ENCODE data around the gene LIN52.

LIN52 gene

DNA sequence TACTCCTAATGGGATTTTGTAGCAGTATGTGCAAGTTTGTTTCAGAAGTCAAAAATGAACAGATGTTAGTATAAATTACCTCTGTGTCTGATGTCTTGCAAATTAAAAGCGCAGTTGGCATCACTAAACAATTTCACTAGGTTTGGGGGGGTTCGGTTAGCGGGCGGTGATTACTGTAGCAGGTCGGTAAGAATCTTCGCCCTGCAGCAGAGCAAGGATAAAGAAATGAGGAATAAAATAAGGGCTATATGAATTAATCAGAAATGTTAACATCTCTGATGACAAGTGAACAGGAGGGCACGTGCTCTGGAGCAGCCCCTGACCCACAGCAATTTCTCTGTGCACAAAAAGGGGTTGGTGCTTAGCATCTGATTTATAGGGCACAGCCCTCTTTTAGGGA lies 110.9 kb downstream of the LIN52 start:
- no peak for DNase-seq

DNA sequence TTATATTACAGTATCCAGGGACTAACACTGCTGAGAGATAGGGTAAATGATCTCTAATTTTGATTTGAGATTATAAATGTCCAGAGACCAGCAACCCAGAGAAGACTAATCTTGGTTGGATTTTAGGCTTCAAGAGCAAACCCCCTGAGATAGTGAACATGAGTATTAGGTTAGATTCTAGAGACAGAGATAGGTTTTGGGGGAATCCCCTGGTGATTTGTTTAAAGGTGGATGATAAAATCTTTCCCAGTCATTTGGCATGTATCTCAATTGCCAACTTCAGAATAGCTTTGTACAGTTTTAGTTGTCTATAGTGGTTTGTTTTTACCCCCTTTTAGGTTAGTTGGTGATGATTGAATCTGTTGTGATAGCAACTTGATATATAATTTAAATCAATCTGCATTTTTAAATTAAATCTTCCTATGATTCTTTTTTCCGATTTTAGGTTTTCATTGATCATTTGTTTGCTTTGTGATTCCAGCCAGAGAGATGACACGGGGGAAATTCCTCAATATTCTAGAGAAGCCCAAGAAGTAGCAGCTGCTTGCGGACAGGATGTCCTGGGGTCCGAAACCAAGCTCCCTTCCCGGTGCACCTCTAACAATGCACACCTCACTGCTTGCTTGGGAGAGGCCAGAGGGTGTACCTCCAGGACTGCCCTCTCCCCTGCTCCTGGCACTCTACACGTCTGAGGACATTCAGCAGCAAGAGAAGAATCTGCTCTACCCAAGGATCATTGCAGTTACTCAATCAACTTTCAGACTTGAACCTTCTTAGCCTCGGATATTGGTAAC lies 113.9 kb downstream of the LIN52 start:
- DNase-seq = no peak

DNA sequence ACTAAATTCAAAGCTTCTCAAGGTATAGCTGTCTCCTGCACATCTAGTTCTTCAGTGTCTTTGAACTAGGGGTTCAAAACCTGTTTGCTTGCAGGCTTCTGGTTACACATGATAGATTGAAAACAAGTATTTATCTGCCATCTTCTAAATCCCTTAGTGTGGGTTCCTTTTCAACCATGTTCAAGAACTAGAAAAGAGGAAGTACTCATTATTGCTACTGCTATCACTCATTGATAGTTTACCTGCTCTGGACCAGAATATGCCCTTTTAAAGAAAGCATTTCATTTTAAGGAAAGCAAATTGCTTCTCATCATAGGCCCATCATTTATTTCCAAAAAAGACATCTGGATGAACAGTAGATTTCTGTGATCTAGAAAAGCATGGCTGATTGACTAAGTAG lies 117.4 kb downstream of the LIN52 start:
- DNase-seq = no peak

DNA sequence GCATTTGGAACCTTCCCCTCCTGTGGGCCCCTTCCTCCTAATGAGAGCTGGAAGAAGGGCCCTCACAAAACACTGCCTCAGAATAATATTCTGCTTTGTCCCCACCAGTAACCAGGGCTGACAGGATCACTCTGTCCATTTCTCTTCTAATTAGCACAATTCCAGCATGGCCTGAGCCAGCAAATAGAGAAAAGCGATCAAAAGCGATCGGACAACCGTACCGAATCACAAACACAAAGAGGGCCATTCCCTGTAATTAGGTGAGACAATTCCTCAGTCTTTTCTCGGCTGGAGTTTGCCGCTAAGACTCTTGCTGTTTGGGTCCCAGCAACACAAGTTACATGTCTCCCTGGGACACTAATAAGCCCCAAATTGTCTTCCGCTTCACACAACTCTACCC lies 118.9 kb downstream of the LIN52 start:
- DNase-seq = no peak

DNA sequence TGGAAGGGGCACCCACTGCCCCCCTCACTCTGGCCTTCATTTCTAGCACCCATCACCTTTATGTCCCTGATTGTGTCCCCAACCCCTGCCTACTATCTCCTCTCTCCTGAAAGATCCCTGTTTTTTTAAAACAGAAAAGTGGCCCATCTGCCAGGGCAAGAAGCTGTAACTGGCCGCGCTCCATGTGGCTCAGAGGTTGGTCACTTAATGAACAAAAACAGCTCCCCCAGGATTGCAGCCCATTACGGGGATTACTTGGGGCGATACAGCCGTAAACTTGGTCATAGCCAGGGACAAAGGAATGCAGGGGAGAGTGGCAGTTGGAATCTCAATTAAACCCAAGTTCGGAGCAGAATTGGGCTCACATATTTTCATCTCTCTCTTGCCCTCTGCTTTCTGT lies 119.7 kb downstream of the LIN52 start:
- no peak for DNase-seq

DNA sequence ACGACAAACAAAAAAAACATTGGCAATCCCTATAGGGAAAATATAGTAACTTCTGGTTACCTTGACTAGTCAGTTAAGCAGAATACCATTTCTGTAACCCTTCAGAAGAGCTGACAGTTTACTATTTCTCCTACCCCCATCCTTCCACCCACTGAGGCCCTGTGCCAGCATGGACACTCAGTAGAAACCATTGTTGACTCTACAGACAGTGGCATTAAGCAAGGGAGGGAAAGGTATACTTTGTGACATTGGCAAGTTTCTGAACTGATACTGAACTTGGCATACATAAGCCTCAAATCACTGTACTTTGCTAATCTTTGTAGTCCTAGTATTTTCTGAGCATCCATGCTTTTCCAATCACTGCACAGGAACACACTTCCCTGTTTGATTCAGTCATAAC lies 121.1 kb downstream of the LIN52 start:
- DNase-seq = no peak

DNA sequence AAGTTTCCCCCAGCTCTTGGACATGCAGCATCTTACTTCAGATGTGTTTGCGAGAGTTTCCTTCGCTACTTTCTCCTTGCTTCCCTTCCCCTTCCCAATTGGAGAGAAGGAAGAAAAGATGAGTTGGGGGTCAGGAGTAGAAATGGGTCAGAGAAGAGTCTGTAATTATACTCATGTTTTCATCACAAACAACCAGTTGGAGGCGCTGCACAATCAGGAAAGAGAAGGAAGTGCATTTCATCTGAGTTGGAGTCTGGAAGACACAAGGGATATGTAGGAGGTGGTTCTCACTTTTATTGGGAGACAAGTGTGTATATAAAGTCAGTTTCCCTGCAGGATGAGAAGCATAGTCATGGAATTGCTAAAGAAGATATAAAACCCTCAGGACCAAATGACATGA lies 123.2 kb downstream of the LIN52 start:
- DNase-seq = no peak

DNA sequence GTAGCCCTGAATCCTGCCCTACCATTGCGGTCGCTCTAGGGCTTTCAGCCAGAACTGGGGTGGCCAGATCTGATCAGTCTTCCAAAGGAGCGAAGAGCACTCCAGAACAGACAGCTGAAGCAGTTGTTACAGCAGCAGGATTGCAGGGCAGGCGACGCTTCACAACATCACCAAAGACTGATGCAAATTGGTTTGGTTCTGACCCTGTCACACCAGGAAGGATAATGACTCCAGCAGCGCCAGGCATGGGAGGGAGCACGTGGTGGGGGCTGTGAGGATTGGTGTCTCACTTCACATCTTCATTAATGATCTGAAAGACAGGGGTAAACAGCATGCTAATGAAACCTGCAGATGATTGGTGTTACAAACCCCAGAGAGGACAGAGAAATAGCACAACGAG lies 123.9 kb downstream of the LIN52 start:
- DNase-seq = no peak

DNA sequence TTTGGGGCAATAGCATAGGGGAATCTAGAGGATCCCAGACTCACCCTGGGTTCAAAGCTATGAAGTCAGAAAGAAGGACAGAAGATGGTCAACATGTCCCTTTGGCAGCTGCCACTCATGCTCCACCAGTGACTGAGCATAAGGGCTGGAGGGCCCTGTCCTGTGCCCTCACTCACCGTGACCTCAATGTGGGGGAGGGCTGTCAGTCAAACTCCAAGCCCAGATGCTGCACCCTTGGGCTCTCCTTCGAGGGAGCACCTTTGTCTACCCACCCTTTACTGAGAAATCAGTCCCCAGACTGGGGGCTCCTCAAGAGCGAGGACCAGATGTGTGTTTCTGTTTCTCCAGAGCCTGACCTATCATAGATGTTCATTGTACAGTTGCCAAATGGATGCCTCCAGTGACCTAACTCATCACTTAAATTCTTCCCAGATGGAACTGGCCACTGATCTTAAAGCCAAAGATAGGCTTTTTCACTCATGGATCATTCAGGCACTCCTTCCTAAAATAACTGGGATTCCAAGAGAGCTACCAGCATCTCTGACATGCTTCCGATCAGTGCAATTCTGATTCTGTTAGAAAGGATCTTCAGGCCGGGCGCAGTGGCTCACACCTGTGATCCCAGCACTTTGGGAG lies 127.3 kb downstream of the LIN52 start:
- DNase-seq = no peak

DNA sequence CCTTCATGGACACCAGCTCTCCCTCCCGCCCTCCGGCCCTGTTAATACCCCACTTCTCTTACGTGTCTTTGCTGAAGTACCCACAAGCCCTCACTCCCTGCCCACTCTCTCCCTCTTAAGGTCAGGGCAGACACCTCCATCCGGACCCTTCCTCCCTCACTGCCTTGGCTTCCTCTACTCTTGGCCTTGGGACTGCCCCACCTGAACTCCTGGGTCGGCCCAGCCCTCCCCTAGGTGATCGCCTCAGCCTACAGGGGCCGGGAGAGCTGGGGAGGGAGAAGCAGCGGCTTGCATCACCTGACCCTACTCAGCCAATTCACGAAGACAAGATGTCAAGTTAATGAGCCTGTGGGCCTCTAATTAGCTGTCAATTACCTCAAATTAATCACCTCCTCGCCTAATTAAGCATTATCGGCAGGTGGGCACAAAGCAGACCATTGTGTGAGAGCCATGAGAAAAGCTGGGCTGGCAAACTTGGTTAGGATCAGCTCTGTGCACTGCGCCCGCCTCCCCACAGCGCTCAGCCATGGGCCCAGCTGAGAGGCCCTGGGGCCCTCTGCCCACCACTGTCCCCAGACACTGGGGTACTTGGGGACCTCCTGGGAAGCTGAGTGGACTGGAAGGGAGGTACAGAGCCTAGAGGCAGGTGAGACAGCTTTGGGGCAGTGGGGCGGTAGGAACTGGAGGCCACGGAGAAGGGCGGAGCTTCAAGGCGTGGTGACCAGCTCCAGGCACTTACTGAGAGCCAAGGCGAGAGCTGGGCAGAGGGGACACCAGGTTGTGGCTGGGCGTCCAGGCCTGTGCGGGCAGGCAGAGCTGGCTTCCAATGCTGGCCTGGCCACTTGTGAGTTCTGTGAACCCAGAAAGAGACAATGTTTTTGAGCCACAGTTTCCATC lies 129.4 kb downstream of the LIN52 start:
- no peak for DNase-seq

DNA sequence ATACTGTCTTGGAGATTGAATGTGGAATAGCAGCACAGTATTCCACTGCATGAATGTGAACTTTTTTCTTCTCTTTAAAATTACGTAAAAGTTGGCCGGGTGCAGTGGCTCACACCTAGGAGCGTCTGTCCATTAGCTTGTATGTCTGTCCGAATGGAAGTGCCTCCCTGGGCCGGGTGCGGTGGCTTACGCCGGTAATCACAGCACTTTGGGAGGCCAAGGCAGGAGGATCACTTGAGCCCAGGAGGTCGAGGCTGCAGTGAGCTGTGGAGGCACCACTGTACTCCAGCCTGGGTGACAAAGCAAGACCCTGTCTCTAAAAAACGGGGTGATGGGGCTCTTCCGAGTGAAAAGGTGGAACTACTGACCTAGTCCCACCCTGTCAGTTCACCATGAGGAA lies 131.9 kb downstream of the LIN52 start:
- no peak for DNase-seq

DNA sequence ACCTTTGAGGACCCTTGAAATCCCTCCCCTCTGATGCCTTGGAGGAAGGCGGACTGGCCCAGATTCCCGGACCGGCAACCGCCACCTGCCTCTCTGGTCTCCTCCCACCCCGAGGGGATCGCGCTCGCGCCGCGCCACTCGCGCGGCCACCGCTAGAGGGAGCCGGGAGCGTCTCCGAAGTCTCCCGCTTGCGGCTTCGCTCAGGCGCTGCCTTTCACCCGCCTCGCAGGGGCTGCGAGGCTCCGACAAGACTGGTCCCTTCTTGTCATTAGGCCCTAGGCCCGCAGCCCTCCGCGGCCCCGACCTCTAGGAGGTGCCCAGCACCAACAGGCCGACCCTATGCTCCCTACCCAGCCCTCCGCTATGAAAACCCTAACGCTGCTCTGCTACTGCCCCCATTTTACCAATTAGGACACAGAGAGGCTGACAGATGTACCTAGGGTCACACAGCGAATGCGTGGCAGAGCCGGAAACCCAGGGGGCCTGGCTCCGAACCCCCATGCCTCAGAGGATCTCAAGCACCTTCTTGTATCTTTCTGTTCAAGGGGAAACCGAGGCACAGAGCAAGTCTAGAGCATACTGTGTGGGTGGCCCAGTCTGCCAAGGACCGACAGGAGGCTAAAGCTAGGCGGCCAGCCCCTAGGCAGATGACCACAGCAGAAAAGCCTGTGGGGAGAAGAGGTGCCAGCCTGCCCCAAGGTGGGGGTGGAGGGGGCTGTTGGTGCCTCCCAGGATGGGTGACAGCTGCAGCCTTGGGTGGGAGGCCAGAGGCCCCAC lies 133.1 kb downstream of the LIN52 start:
- peak; percentile 11 for DNase-seq

DNA sequence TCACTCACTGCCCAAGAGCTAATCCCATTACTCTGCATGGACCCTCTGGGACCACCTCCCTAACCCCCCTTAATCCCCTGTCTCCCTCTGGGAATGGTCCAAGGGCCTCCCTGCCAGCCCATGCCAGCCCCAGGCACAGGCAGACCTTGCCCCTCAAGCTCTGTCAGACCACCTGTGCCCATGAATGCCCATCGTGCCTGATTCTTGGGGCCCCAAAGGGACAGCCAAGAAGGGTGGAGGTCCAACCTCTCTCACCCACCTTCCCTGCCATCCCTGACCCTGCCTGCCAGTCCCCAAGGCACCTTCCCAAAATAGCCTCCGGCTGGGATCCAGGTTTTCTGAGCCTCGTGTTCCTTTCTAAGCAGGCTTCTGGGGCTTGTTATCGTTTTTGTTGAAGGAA lies 133.7 kb downstream of the LIN52 start:
- DNase-seq = no peak

DNA sequence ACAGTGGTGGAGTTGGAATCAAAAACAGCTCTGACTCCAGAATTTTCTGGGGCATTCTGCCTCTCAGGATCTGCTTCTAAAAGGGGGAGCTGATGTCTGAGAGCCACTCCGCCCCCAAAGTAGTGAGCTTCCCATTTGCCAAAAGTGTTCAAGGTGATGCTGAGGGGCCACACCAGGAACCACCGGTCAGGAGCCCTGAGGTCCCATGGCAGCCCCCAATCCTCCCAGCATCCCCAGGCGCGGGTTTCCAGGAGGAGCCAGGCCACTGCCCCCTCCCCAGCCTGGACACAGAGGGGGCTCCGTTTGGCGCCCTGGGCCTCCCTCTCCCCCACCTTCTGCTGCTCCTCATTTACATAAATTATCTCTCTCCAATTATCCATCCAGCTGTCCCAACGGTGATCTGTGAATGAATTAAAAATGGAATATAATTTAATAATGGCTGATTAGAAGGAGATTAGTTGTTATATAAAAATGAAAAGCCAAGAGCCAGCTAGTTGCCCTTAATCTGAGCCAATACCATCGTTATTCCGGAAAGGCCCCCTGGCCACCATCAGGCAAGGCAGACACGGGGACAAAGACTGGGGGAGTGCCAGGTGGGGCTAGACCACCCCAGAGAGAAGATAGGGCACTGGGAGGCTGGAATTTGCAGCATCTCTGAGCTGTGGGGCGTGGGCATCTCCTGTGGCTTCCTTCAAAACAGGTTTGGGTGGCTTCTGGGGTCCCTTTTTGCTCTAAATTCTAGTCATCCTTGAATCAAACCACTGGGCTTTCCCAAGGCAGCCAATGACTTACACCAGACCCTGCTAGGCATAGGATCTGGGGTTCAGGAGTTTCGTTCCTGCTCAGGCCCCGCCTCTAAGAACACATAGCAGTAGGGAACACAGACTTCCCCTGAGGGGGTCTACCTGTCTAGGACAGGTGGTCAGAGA lies 134.8 kb downstream of the LIN52 start:
- no peak for DNase-seq

DNA sequence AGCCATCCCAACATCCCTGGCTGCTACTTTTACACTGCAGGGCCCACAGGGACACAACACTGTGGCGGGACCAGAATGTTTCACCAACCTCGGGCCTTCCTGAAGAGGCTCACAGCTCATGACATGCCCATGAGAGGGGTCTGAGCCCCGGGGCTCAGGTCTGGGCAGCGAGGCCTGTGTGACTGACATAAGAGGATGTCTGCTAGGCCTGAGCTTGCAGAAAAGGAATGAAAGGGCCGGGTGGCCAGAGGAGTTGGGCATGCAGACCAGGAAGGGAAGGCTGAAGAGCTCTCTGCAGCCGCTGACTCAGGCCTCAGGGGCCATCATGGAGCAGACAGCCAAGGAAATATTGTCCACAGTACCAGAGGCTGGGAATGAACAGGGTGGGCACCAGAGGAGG lies 136.2 kb downstream of the LIN52 start:
- no peak for DNase-seq

DNA sequence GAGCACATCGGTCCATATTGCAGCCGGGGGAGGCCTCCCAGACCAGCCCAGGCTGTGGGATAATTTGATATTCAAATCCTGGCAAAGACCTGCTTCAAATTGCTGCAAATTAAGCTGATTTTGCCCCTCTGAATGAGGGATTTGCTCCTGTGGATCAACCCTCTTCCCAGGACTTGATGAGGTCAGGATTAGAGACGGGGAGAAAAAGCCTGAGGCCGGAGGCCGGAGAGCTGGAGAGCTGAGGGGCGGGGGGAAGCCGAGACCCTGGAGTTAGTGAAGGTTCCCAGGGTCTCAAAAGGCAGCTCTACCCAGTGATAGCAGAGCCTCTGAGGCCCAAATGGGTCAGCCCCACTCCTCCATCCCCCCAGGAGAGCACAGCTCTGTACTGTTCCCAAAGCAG lies 137.0 kb downstream of the LIN52 start:
- no peak for DNase-seq

DNA sequence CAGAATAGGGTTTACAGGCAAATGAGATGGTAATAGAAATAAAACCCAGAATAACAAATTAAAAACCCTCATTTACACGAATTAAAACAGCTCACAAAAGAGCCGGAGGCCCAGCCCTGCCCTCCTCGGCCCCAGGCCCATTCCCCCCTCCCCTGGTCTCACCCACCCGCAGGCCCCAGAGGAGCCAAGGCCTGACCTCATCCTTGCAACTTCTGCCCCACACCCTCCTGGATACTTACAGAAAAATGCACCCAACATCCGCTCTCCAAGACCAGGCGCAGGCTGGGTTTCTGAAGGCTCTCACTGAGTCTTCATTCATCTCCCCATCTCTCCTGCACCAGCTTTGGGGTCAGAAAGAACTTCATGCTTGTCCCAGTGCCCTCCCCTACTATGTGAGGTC lies 138.3 kb downstream of the LIN52 start:
- DNase-seq = no peak

DNA sequence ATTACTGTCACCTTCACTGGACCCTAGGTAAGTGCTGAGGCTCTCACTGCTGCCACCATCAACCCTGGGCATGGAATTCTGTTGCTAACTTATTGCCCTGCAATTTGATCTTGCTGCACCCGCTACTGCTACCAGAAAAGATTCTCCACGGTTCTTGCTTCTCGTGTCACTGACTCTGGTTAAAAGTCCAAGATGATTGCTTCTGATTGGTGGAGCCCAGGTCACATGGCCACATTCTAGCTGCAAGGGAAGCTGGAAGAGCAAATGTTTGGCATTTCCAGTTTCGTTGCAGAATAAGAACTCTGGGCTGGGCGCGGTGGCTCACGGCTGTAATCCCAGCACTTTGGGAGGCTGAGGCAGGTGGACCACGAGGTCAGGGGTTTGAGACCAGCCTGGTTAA lies 147.0 kb downstream of the LIN52 start:
- DNase-seq = no peak

DNA sequence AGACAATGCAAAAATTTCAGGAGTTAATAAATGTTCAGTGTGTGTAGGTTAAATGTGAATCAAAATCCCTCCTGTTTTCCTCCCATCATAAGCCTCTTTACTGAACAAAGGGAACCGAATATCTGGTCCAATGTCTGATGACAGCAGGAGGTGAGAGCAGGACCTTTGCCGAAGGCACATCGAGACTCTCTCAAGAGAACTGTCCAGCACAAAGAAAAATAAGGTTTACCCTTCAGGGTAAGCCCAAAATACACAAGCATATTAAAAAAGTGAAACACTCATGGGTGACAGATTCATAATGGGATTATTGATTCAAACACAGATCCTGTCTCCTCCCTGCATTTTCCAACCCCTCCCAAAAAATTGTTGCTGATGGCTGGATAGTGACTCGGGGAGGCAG lies 150.3 kb downstream of the LIN52 start:
- DNase-seq = no peak

DNA sequence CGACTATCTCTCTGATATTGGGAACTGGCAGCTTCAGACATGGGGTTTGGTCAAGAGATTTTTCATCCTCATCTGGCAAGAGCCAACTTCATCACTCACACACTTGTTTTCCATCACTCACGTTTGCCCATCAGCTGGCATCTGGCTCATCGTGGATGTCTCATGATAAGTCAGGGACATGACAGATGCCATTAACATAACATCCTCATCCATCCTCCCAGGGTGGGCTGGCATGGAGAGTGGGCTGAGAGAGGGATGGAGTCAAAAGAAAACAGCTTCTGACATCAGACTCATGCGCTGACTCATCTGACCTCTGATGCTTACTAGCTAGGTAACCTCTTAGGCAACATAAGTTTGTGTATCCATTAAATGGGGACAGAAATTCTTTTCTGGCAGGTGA lies 152.7 kb downstream of the LIN52 start:
- no peak for DNase-seq

DNA sequence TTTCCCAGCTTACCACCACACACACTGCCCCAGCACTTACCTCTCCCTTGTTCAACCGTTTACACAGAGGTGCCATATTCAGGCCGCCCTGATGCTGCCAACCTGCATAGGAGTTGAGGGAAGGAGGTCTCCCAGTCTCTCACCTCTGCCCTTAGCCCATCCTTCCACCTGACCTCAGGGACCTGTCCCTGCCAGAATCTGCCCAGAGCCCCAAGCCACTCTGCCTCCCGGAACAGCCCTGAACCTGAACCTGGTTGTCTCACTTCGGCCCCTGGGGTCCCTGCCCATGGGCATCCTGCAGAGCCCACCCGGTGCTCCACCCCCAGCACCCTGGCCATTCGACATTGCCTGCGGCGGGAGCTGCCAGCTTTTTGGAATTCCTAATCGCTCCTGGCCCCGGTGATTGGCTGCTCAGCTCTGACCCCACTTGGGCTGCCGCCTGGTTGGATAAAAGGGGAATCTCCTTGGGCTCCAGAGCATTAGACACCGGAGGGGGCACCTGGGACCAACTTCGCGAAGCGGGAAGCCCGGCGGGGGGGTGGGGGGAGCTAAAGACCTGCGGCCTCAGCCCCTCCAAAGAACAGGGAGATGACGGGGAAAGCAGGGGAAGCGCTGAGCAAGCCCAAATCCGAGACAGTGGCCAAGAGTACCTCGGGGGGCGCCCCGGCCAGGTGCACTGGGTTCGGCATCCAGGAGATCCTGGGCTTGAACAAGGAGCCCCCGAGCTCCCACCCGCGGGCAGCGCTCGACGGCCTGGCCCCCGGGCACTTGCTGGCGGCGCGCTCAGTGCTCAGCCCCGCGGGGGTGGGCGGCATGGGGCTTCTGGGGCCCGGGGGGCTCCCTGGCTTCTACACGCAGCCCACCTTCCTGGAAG lies 154.5 kb downstream of the LIN52 start, which contains the start of gene VSX2:
TSS of gene VSX2 (plus strand) at position 476 of the 874 bp plus-strand sequence. CDS start at position 589, 113 bp downstream.
- no peak for DNase-seq

All from KG1 (cell line).